Measurements from ENCODE around the gene SFRP5. TPM values are rescaled to one million over a fixed set of nuclear protein-coding genes. Genes with fewer than 3 reads are reported as not detected.

SFRP5 gene
- total and polyA plus RNA-seq, 2 donors (not counting 3 experiments of a cell fraction or from before 2014, with no cell fraction given) = not detected

GRCh38 chr10:97810446-97810845, 38.6 kb upstream of the SFRP5 start:
- Histone ChIP-seq H3K27ac (ENCODE audit: insufficient read depth, low read depth, low read length) (no peak overlapping the region), H3K9ac (replicated peaks; ENCODE audit: extremely low read depth, insufficient read depth, low read length) (no peak overlapping the region), H3K4me1 (ENCODE audit: control insufficient read depth, extremely low read depth, insufficient read depth, low read length) (no peaks in the 10 kb centered on the region), H3K9me1 (replicated peaks; ENCODE audit: control insufficient read depth, extremely low read depth, insufficient read depth, low read length) (no peaks in the 10 kb centered on the region), H4K20me1 (replicated peaks; ENCODE audit: control insufficient read depth, extremely low read depth, insufficient read depth, low read length) (no peaks in the 10 kb centered on the region), H3K9me3 (replicated peaks; ENCODE audit: control insufficient read depth, insufficient read depth, low read length) (no peaks in the 10 kb centered on the region), H3K4me2 (ENCODE audit: insufficient read depth, low read length) (no peak overlapping the region), H3K36me3 (ENCODE audit: control insufficient read depth in 2 of 2, extremely low read depth in 1 of 2, insufficient read depth in 2 of 2, low read length in 2 of 2) (no peaks in the 10 kb centered on the region), H3K4me3 (replicated peaks in 1 of 3; ENCODE audit: insufficient read depth in 1 of 3, low read depth in 1 of 3, low read length in 3 of 3) (no peak overlapping the region), H3K79me2 (ENCODE audit: control insufficient read depth, insufficient read depth, low read length) (no peaks in the 10 kb centered on the region), H2AFZ (ENCODE audit: low read depth, low read length) (no peak overlapping the region), H3K27me3 (ENCODE audit: control insufficient read depth in 2 of 2, insufficient read depth in 2 of 2, low read length in 2 of 2) (no peaks in the 10 kb centered on the region)
- TF ChIP-seq JUN (IDR thresholded peaks at IDR 0.05; ENCODE audit: borderline replicate concordance, insufficient read depth, insufficient read length, low read depth) (peak; percentile 11), MYC (IDR thresholded peaks at IDR 0.05; ENCODE audit: low read depth, low read length) (no peak)
- POLR2A ChIA-PET = interaction anchor here (0.5 kb wide), 1 partner anchor 72 kb away, joined by 4 read pairs; no protein-coding TSS in a partner anchor
- dilution Hi-C loops (cut with MboI; ENCODE audit: extremely low pct_ligation_motif_present, low sequenced_read_pairs) (no loop called here), intact Hi-C loops (cut with micrococcal nuclease) (no loop called here)
- DNase-seq (ENCODE audit: low read depth, low spot score) (no peak), FAIRE-seq (no peak)
- CTCF ChIA-PET = interaction anchor here (1.2 kb wide), 2 partner anchors 19 to 231 kb away, joined by 3 read pairs; no protein-coding TSS in a partner anchor
- BruUV-seq (replicated peaks) = no TSS peak

- DNase-seq (ENCODE audit: low read depth, low spot score) (no peak), FAIRE-seq (no peak)
- Histone ChIP-seq H3K27me3 (ENCODE audit: control insufficient read depth in 2 of 2, insufficient read depth in 2 of 2, low read length in 2 of 2) (peaks cover 0 to 2% of the 10 kb centered on the region in 2 experiments), H3K79me2 (ENCODE audit: control insufficient read depth, insufficient read depth, low read length) (no peaks in the 10 kb centered on the region), H3K9ac (replicated peaks; ENCODE audit: extremely low read depth, insufficient read depth, low read length) (no peak overlapping the region), H2AFZ (ENCODE audit: low read depth, low read length) (no peak overlapping the region), H3K27ac (ENCODE audit: insufficient read depth, low read depth, low read length) (no peak overlapping the region), H3K9me1 (replicated peaks; ENCODE audit: control insufficient read depth, extremely low read depth, insufficient read depth, low read length) (no peaks in the 10 kb centered on the region), H4K20me1 (replicated peaks; ENCODE audit: control insufficient read depth, extremely low read depth, insufficient read depth, low read length) (no peaks in the 10 kb centered on the region), H3K9me3 (replicated peaks; ENCODE audit: control insufficient read depth, insufficient read depth, low read length) (no peaks in the 10 kb centered on the region), H3K4me3 (replicated peaks in 1 of 3; ENCODE audit: insufficient read depth in 1 of 3, low read depth in 1 of 3, low read length in 3 of 3) (no peak overlapping the region), H3K36me3 (ENCODE audit: control insufficient read depth in 2 of 2, extremely low read depth in 1 of 2, insufficient read depth in 2 of 2, low read length in 2 of 2) (no peaks in the 10 kb centered on the region), H3K4me2 (ENCODE audit: insufficient read depth, low read length) (no peak overlapping the region), H3K4me1 (ENCODE audit: control insufficient read depth, extremely low read depth, insufficient read depth, low read length) (no peaks in the 10 kb centered on the region)
- ChIA-PET POLR2A (no interaction called here), CTCF (interaction anchor here (0.7 to 1.1 kb wide), 2 partner anchors 14 to 17 kb away, joined by 3 to 4 read pairs; no protein-coding TSS in a partner anchor)
- no TSS peak for BruUV-seq (replicated peaks)
- dilution Hi-C loops (cut with MboI; ENCODE audit: extremely low pct_ligation_motif_present, low sequenced_read_pairs) = no loop called here
- TF ChIP-seq FOS (IDR thresholded peaks at IDR 0.05; ENCODE audit: borderline replicate concordance, insufficient read depth, low read length) = no peak
- TF ChIP-seq POLR2AphosphoS5 (IDR thresholded peaks at IDR 0.05; ENCODE audit: insufficient read depth, low read depth, low read length) = no peak
- TF ChIP-seq, protein P1, sequence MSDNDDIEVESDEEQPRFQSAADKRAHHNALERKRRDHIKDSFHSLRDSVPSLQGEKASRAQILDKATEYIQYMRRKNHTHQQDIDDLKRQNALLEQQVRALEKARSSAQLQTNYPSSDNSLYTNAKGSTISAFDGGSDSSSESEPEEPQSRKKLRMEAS (IDR thresholded peaks at IDR 0.05; ENCODE audit: insufficient read depth, insufficient read length) = no peak
- TF ChIP-seq POLR2A (IDR thresholded peaks at IDR 0.05; ENCODE audit: low read depth, low read length) = no peak
- no peak for TF ChIP-seq MYC (IDR thresholded peaks at IDR 0.05; ENCODE audit: low read depth, low read length)
- TF ChIP-seq CTCF (IDR thresholded peaks at IDR 0.05; ENCODE audit: extremely low read depth in 1 of 2, insufficient read depth in 1 of 2, low read depth in 1 of 2, low read length in 2 of 2) = no peak
- no peak for TF ChIP-seq EZH2 (IDR thresholded peaks at IDR 0.05; ENCODE audit: borderline replicate concordance, low read depth, low read length, severe bottlenecking)
- no peak for TF ChIP-seq GATA2 (IDR thresholded peaks at IDR 0.05; ENCODE audit: insufficient read depth, insufficient read length, low read depth, low read length)
- no peak for TF ChIP-seq JUN (IDR thresholded peaks at IDR 0.05; ENCODE audit: borderline replicate concordance, insufficient read depth, insufficient read length, low read depth)
- intact Hi-C loops (cut with micrococcal nuclease) = no loop called here
These were observed 34.1 kb upstream of the SFRP5 start for GRCh38 chr10:97805949-97806348.

Measured in endothelial cell of umbilical vein (primary cell).